ENCODE measurements around the gene AQP6.

DNA sequence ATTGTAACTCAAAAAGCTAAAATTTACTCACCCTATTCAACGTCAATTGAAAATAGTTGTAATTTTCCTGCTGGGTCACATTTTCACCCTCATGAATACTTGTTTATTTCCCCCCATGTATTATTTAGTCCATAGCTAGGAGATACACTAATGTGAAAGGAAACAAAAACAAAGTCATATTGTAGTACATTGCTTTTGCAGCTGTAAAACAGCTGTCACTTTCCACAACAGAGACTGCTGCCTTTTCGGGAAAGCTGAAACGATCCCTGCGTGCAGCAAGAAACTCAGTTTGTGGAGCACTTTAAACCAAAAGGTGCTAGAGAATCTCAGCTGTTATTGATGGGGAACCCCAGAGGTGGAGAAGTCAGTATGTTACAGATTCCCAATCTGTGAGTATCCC, 48.3 kb downstream of the AQP6 start:
- TF ChIP-seq OSR1 (CRISPR knock-in tag; IDR thresholded peaks at IDR 0.05) (no peak), ZFP3 (CRISPR knock-in tag; IDR thresholded peaks at IDR 0.05) (no peak), RARB (CRISPR knock-in tag; IDR thresholded peaks at IDR 0.05) (no peak), GLIS3 (CRISPR knock-in tag; IDR thresholded peaks at IDR 0.05) (no peak)
- TF ChIP-seq, protein P1, sequence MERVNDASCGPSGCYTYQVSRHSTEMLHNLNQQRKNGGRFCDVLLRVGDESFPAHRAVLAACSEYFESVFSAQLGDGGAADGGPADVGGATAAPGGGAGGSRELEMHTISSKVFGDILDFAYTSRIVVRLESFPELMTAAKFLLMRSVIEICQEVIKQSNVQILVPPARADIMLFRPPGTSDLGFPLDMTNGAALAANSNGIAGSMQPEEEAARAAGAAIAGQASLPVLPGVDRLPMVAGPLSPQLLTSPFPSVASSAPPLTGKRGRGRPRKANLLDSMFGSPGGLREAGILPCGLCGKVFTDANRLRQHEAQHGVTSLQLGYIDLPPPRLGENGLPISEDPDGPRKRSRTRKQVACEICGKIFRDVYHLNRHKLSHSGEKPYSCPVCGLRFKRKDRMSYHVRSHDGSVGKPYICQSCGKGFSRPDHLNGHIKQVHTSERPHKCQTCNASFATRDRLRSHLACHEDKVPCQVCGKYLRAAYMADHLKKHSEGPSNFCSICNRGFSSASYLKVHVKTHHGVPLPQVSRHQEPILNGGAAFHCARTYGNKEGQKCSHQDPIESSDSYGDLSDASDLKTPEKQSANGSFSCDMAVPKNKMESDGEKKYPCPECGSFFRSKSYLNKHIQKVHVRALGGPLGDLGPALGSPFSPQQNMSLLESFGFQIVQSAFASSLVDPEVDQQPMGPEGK (CRISPR knock-in tag; IDR thresholded peaks at IDR 0.05; ENCODE audit: borderline replicate concordance), result no peak
